ENCODE measurements around the gene PLPPR1. TPM values are rescaled to one million over a fixed set of nuclear protein-coding genes. Genes with fewer than 3 reads are reported as not detected.

The PLPPR1 gene
- total and polyA plus RNA-seq, 4 donors = 1.2 to 26.3 (median 2.4) TPM

DNA sequence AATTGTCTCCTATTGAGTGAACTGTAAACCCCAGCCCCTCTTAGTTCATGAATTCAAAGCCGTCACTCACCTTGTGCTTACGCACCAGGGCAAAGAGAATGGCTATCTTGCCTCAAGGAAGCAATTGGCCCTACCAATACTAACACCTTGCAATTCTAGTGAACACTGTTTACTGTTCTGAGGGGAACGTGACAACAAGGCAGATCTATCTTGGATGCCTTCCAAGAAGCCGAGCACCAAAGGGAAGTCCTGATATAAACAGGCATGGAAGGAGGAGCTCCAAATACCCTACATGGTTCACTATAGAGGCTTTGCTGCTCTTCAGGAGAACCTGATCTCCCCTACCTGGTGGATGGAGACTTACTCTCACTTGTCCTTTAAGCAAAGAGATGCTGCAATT, 1.7 kb upstream of the PLPPR1 start:
- TF ChIP-seq EGR1 (IDR thresholded peaks at IDR 0.05; ENCODE audit: low read depth in 2 of 2) (no peak), FOXA2 (IDR thresholded peaks at IDR 0.05) (no peak), YY1 (IDR thresholded peaks at IDR 0.05) (peak; percentile 17), RXRA (IDR thresholded peaks at IDR 0.05) (peak in 1 of 2 donors; percentile 32), HNF4A (conservative IDR thresholded peaks at IDR 0.05) (peak in 1 of 2 donors; percentile 17)
- TF ChIP-seq, protein P1, sequence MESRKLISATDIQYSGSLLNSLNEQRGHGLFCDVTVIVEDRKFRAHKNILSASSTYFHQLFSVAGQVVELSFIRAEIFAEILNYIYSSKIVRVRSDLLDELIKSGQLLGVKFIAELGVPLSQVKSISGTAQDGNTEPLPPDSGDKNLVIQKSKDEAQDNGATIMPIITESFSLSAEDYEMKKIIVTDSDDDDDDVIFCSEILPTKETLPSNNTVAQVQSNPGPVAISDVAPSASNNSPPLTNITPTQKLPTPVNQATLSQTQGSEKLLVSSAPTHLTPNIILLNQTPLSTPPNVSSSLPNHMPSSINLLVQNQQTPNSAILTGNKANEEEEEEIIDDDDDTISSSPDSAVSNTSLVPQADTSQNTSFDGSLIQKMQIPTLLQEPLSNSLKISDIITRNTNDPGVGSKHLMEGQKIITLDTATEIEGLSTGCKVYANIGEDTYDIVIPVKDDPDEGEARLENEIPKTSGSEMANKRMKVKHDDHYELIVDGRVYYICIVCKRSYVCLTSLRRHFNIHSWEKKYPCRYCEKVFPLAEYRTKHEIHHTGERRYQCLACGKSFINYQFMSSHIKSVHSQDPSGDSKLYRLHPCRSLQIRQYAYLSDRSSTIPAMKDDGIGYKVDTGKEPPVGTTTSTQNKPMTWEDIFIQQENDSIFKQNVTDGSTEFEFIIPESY (IDR thresholded peaks at IDR 0.05) = no peak
- TF ChIP-seq, protein P2, sequence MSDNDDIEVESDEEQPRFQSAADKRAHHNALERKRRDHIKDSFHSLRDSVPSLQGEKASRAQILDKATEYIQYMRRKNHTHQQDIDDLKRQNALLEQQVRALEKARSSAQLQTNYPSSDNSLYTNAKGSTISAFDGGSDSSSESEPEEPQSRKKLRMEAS (IDR thresholded peaks at IDR 0.05) = no peak
- Histone ChIP-seq H3K27me3 (ENCODE audit: control insufficient read depth in 4 of 4, insufficient read depth in 4 of 4, low read length in 3 of 4) (no peaks in the 10 kb centered on the region), H3K27ac (ENCODE audit: low read depth in 1 of 2, low read length in 2 of 2) (no peak overlapping the region), H3K36me3 (ENCODE audit: control insufficient read depth in 4 of 4, insufficient read depth in 3 of 4, low read depth in 1 of 4, low read length in 3 of 4) (no peaks in the 10 kb centered on the region), H3K9me3 (ENCODE audit: control insufficient read depth in 4 of 4, low read length in 3 of 4) (no peaks in the 10 kb centered on the region), H3K4me3 (ENCODE audit: low read depth in 1 of 3, low read length in 3 of 3) (no peak overlapping the region), H3K4me1 (ENCODE audit: control insufficient read depth in 4 of 4, insufficient read depth in 4 of 4, low read length in 3 of 4) (peaks cover 4 to 35% (median 20%) of the 10 kb centered on the region in 4 donors), H3K9ac (ENCODE audit: low read depth in 1 of 2, low read length in 2 of 2) (no peak overlapping the region)
- no peak for DNase-seq (ENCODE audit: low spot score)
- WGBS = 39% methylated on average over 4 of the region's 4 CpGs

DNA sequence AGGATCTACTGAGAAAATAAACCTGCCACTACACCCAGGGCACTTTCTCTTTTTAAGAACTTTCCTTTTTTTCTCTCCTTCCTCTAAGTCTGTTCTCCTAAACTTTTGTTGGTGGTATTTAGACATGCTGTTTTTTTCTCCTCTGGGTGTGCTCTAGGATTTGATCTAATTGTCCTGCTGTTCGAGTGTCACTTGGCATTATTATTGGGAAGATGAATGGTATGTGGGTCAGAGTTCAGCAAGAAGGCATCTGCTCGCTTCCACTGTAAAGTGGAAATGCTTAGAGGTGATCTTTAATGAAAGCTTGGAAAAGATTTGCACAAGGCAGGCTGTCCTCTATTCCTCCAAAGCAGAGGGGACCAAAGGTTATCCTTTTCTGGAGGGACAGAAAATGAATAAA, 1.3 kb upstream of the PLPPR1 start:
- Histone ChIP-seq H3K27me3 (ENCODE audit: control insufficient read depth in 4 of 4, insufficient read depth in 4 of 4, low read length in 3 of 4) (no peaks in the 10 kb centered on the region), H3K9ac (ENCODE audit: low read depth in 1 of 2, low read length in 2 of 2) (no peak overlapping the region), H3K4me1 (ENCODE audit: control insufficient read depth in 4 of 4, insufficient read depth in 4 of 4, low read length in 3 of 4) (peaks cover 4 to 35% (median 20%) of the 10 kb centered on the region in 4 donors), H3K27ac (ENCODE audit: low read depth in 1 of 2, low read length in 2 of 2) (no peak overlapping the region), H3K36me3 (ENCODE audit: control insufficient read depth in 4 of 4, insufficient read depth in 3 of 4, low read depth in 1 of 4, low read length in 3 of 4) (no peaks in the 10 kb centered on the region), H3K4me3 (ENCODE audit: low read depth in 1 of 3, low read length in 3 of 3) (peak overlapping the region in 1 of 3 donors; percentile 9), H3K9me3 (ENCODE audit: control insufficient read depth in 4 of 4, low read length in 3 of 4) (no peaks in the 10 kb centered on the region)
- peak; percentile 8 for TF ChIP-seq YY1 (IDR thresholded peaks at IDR 0.05)
- no peak for TF ChIP-seq TAF1 (conservative IDR thresholded peaks at IDR 0.05)
- WGBS = 32% methylated on average over 2 of the region's 2 CpGs
- no peak for DNase-seq (ENCODE audit: low spot score)

DNA sequence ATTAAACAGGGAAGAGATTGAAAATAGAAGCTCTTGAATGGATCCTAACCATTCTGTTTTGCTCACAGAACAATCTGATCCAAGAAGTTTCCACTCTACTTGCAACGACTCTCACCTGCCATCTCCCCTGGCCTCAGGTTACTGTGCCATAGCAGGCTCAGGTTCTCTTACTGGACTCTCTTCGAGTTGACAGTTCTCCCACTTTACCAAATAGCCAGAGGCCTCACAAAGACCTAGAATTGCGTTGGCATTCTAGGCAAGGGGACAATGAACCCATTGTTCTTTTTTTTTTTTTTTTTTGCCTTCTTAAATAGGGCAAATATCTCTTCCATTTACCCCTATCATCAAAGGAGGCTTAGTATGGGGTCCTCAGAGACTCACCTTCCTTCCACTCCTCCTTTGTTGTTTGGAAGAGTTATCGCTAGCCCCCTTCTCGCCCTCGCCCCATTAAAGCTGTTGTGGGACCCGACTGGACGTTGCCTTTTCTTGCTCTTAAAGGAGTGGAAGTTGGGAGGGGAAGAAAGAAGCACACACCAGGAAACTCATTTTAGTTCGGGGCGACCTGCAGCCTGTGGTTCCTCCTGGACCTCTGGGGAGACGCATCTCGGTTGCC, 688 bp upstream of the PLPPR1 start:
- Histone ChIP-seq H3K9ac (ENCODE audit: low read depth in 1 of 2, low read length in 2 of 2) (peak overlapping the region; percentile 36 to 77), H3K4me1 (ENCODE audit: control insufficient read depth in 4 of 4, insufficient read depth in 4 of 4, low read length in 3 of 4) (peaks cover 4 to 35% (median 20%) of the 10 kb centered on the region in 4 donors), H3K27me3 (ENCODE audit: control insufficient read depth in 4 of 4, insufficient read depth in 4 of 4, low read length in 3 of 4) (no peaks in the 10 kb centered on the region), H3K27ac (ENCODE audit: low read depth in 1 of 2, low read length in 2 of 2) (peak overlapping the region; percentile 82 to 90), H3K36me3 (ENCODE audit: control insufficient read depth in 4 of 4, insufficient read depth in 3 of 4, low read depth in 1 of 4, low read length in 3 of 4) (no peaks in the 10 kb centered on the region), H3K9me3 (ENCODE audit: control insufficient read depth in 4 of 4, low read length in 3 of 4) (no peaks in the 10 kb centered on the region), H3K4me3 (ENCODE audit: low read depth in 1 of 3, low read length in 3 of 3) (peak overlapping the region; percentile 72 to 94 (median 78))
- TF ChIP-seq, protein P3, sequence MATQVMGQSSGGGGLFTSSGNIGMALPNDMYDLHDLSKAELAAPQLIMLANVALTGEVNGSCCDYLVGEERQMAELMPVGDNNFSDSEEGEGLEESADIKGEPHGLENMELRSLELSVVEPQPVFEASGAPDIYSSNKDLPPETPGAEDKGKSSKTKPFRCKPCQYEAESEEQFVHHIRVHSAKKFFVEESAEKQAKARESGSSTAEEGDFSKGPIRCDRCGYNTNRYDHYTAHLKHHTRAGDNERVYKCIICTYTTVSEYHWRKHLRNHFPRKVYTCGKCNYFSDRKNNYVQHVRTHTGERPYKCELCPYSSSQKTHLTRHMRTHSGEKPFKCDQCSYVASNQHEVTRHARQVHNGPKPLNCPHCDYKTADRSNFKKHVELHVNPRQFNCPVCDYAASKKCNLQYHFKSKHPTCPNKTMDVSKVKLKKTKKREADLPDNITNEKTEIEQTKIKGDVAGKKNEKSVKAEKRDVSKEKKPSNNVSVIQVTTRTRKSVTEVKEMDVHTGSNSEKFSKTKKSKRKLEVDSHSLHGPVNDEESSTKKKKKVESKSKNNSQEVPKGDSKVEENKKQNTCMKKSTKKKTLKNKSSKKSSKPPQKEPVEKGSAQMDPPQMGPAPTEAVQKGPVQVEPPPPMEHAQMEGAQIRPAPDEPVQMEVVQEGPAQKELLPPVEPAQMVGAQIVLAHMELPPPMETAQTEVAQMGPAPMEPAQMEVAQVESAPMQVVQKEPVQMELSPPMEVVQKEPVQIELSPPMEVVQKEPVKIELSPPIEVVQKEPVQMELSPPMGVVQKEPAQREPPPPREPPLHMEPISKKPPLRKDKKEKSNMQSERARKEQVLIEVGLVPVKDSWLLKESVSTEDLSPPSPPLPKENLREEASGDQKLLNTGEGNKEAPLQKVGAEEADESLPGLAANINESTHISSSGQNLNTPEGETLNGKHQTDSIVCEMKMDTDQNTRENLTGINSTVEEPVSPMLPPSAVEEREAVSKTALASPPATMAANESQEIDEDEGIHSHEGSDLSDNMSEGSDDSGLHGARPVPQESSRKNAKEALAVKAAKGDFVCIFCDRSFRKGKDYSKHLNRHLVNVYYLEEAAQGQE (IDR thresholded peaks at IDR 0.05) = no peak
- TF ChIP-seq FOXA2 (IDR thresholded peaks at IDR 0.05) = no peak
- TF ChIP-seq NR2F2 (IDR thresholded peaks at IDR 0.05) = no peak
- no peak for TF ChIP-seq GABPA (IDR thresholded peaks at IDR 0.05 in 1 of 2, conservative IDR thresholded peaks at IDR 0.05 in 1 of 2)
- no peak for TF ChIP-seq RXRA (IDR thresholded peaks at IDR 0.05)
- TF ChIP-seq RAD21 (IDR thresholded peaks at IDR 0.05) = no peak
- no peak for TF ChIP-seq TAF1 (conservative IDR thresholded peaks at IDR 0.05)
- TF ChIP-seq JUND (IDR thresholded peaks at IDR 0.05) = no peak
- TF ChIP-seq FOXA1 (IDR thresholded peaks at IDR 0.05) = no peak
- TF ChIP-seq HNF4G (IDR thresholded peaks at IDR 0.05) = no peak
- TF ChIP-seq YY1 (IDR thresholded peaks at IDR 0.05) = no peak
- TF ChIP-seq, protein P4, sequence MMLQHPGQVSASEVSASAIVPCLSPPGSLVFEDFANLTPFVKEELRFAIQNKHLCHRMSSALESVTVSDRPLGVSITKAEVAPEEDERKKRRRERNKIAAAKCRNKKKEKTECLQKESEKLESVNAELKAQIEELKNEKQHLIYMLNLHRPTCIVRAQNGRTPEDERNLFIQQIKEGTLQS (IDR thresholded peaks at IDR 0.05) = no peak
- TF ChIP-seq, protein P1 (IDR thresholded peaks at IDR 0.05) = no peak
- TF ChIP-seq SP1 (IDR thresholded peaks at IDR 0.05) = no peak
- TF ChIP-seq, protein P2 (IDR thresholded peaks at IDR 0.05) = no peak
- TF ChIP-seq HNF4A (conservative IDR thresholded peaks at IDR 0.05) = no peak
- DNase-seq (ENCODE audit: low spot score) = no peak
- WGBS = 22% methylated on average over 12 of the region's 12 CpGs
